K562 (cell line): ENCODE measurements around the gene ARHGAP15. TPM values are rescaled to one million over a fixed set of nuclear protein-coding genes. Genes with fewer than 3 reads are reported as not detected.

Source experiments
- ATAC-seq: fragments of 200-7000 bp; cut with Tn5 transposase; 3 replicates; pipeline ENCODE4 v1.9.1; 2020; ENCODE audit warnings: moderate library complexity
- BruUV-seq: library from RNA; stranded (reverse); fragments of 400-500 nt; replicated peaks from 2 replicates; lab custom pipeline; 2021; lab: Mats Ljungman, UMichigan
- CTCF ChIA-PET: fragments of 300-600 bp; formaldehyde crosslinking; extraction: SDS; loops from one replicate; lab custom pipeline; 2021; ENCODE audit warnings: low intra/inter-chr PET ratio; lab: Yijun Ruan, JAX
- POLR2A ChIA-PET: fragments of 300-600, 350-650 bp; sonication (Branson Sonifier 250); formaldehyde crosslinking; extraction: SDS; loops from one replicate; lab custom pipeline; 2021; ENCODE audit warnings: antibody characterized with exemption, inconsistent platforms; lab: Yijun Ruan, JAX
- DNase-seq, 4 experiments: peaks; one replicate each; pipeline versions ENCODE4 v3.0.0 to v3.0.0-alpha.2; 2011 to 2018; ENCODE audit warnings: low spot score in 3 of 4, mixed read lengths in 3 of 4; ENCODE audit errors: extremely low read depth in 1 of 4
- FAIRE-seq: peaks from 2 replicates; lab custom pipeline; 2011; peaks lifted over from hg19 to GRCh38; lab: Jason Lieb, UNC
- H2AFZ ChIP-seq: 2 replicates; pipeline ENCODE4 v1.6.0; 2011; ENCODE audit warnings: low read depth, low read length, control low read depth, inconsistent platforms
- H3K27ac ChIP-seq: fragments of 200-600 bp; 3 replicates; pipeline ENCODE4 v1.8.0; 2011; ENCODE audit warnings: low read depth, mild to moderate bottlenecking, control low read depth, inconsistent platforms, low read length, moderate library complexity, mixed read lengths; ENCODE audit errors: extremely low read depth
- H3K27me3 ChIP-seq, 2 experiments: fragments of 300-600 bp in 1 of 2; 2 replicates in 1 of 2; 3 replicates in 1 of 2; pipeline versions ENCODE4 v1.6.0 to v1.8.0; 2011; ENCODE audit warnings: inconsistent platforms in 2 of 2, low read length in 2 of 2, mild to moderate bottlenecking in 1 of 2, mixed read lengths in 1 of 2, moderate library complexity in 1 of 2; ENCODE audit not compliant: control insufficient read depth in 2 of 2, insufficient read depth in 2 of 2
- H3K36me3 ChIP-seq: fragments of 300-600 bp; 3 replicates; pipeline ENCODE4 v1.8.0; 2011; ENCODE audit warnings: mild to moderate bottlenecking, low read length, inconsistent platforms; ENCODE audit not compliant: control insufficient read depth, insufficient read depth
- H3K4me1 ChIP-seq, 2 experiments: fragments of 200-600 bp in 1 of 2; replicated peaks in 1 of 2; 2 replicates in 1 of 2; 3 replicates in 1 of 2; pipeline versions ENCODE4 v1.5.1 to v1.8.0; 2011; ENCODE audit warnings: inconsistent platforms in 2 of 2, low read length in 2 of 2, mild to moderate bottlenecking in 1 of 2, mixed read lengths in 1 of 2, moderate library complexity in 1 of 2; ENCODE audit not compliant: control insufficient read depth in 2 of 2, insufficient read depth in 2 of 2
- H3K4me2 ChIP-seq: 2 replicates; pipeline ENCODE4 v1.6.1; 2011; ENCODE audit warnings: low read length, control low read depth, inconsistent platforms, mixed read lengths; ENCODE audit not compliant: insufficient read depth
- H3K4me3 ChIP-seq: fragments of 200-600 bp; sonication (generic), shearing (Covaris generic); 2 replicates; pipeline ENCODE4 v1.5.1; 2016; ENCODE audit warnings: control low read depth, inconsistent platforms
- H3K79me2 ChIP-seq: fragments of 200-600 bp; 3 replicates; pipeline ENCODE4 v1.8.0; 2011; ENCODE audit warnings: low read length, inconsistent platforms; ENCODE audit not compliant: control insufficient read depth, insufficient read depth
- H3K9ac ChIP-seq, 2 experiments: 2 replicates each; pipeline versions ENCODE4 v1.6.0 to v1.6.1; 2011; ENCODE audit warnings: low read depth in 2 of 2, low read length in 2 of 2, control low read depth in 1 of 2, inconsistent platforms in 1 of 2, mild to moderate bottlenecking in 1 of 2, mixed read lengths in 1 of 2; ENCODE audit not compliant: insufficient read depth in 1 of 2
- H3K9me1 ChIP-seq: one replicate; pipeline ENCODE4 v1.6.0; 2011; ENCODE audit warnings: inconsistent platforms, mild to moderate bottlenecking, low read length, moderate library complexity; ENCODE audit not compliant: control insufficient read depth, insufficient read depth
- H3K9me3 ChIP-seq: replicated peaks from 2 replicates; pipeline ENCODE4 v1.5.1; 2011; ENCODE audit warnings: low read depth, low read length, inconsistent platforms; ENCODE audit not compliant: control insufficient read depth, insufficient read depth
- H4K20me1 ChIP-seq: replicated peaks from 2 replicates; pipeline ENCODE4 v1.6.1; 2011; ENCODE audit warnings: low read length, inconsistent platforms, mixed read lengths; ENCODE audit not compliant: control insufficient read depth, insufficient read depth
- C11orf30 ChIP-seq: fragments of 450-650 bp; IDR thresholded peaks from 2 replicates; pipeline ENCODE4 v1.6.1; 2016; ENCODE audit warnings: low read depth, mild to moderate bottlenecking
- COPS2 ChIP-seq: fragments of 450-650 bp; conservative IDR thresholded peaks from 2 replicates; pipeline ENCODE4 v1.6.1; 2016; ENCODE audit warnings: mild to moderate bottlenecking, moderate library complexity
- HEY1 ChIP-seq: fragments of 250-450 bp; sonication (Bioruptor Pico); IDR thresholded peaks from 2 replicates; pipeline ENCODE4 v1.5.0; 2020; ENCODE audit warnings: mild to moderate bottlenecking, moderate library complexity, borderline replicate concordance
- LCOR ChIP-seq: sonication (generic); formaldehyde crosslinking; IDR thresholded peaks from 2 replicates; pipeline ENCODE4 v1.8.0; 2022; ENCODE audit warnings: mild to moderate bottlenecking, missing genetic modification reagents
- MAFF ChIP-seq: IDR thresholded peaks from 2 replicates; pipeline ENCODE4 v1.6.1; 2012; ENCODE audit warnings: low read length, improper control_type of control experiment
- MAFG ChIP-seq: fragments of 450-650 bp; conservative IDR thresholded peaks from 2 replicates; pipeline ENCODE4 v1.6.1; 2016; ENCODE audit warnings: missing genetic modification characterization, missing compliant biosample characterization
- MAFK ChIP-seq: IDR thresholded peaks from 2 replicates; pipeline ENCODE4 v1.6.1; 2011; ENCODE audit warnings: low read length, improper control_type of control experiment
- MCM2 ChIP-seq: fragments of 450-650 bp; IDR thresholded peaks from 2 replicates; pipeline ENCODE4 v1.6.1; 2017; ENCODE audit warnings: low read depth, mild to moderate bottlenecking
- RBBP5 ChIP-seq: fragments of 200-600 bp; sonication (generic); IDR thresholded peaks from 2 replicates; pipeline ENCODE4 v1.6.1; 2012; ENCODE audit warnings: borderline replicate concordance, mild to moderate bottlenecking, low read length, control low read depth, inconsistent platforms; ENCODE audit not compliant: insufficient read depth, poor library complexity, severe bottlenecking
- ZKSCAN3 ChIP-seq: fragments of 250-450 bp; sonication (Bioruptor Pico); IDR thresholded peaks from 2 replicates; pipeline ENCODE4 v1.4.0; 2020
- ZNF12 ChIP-seq: sonication (generic); formaldehyde crosslinking; IDR thresholded peaks from 2 replicates; pipeline ENCODE4 v1.4.0; 2020; ENCODE audit warnings: mild to moderate bottlenecking, missing genetic modification reagents
- ZNF316 ChIP-seq: fragments of 450-650 bp; IDR thresholded peaks from 2 replicates; pipeline ENCODE4 v1.6.1; 2016
- WGBS: fragments of 100-300 bp; shearing (Covaris generic); methylation state at CpG from one replicate; pipeline ENCODE4 v1.1.6; 2016; ENCODE audit warnings: low coverage, mixed read lengths; ENCODE audit not compliant: insufficient coverage; ENCODE audit errors: missing lambda C conversion rate; 5-methylcytosine and 5-hydroxymethylcytosine counted together
- in situ Hi-C: fragments of 300-500 bp; cut with MboI; formaldehyde crosslinking; loops from 4 replicates; pipeline ENCODE4 v1.15.0; 2018; ENCODE audit warnings: inconsistent platforms, mixed read lengths
- intact Hi-C: fragments of 100-400 bp; cut with micrococcal nuclease; formaldehyde crosslinking; loops from 2 replicates; pipeline ENCODE4 v1.14.2; 2022
- polyA plus RNA-seq, 8 experiments: library from polyadenylated mRNA; depleted of rRNA in 4 of 8; stranded (reverse) in 5 of 8; unstranded in 3 of 8; fragments of >200 nt; fragmentation: Nextera tagmentation in 2 of 8; fragmentation: Illumina TruSeq in 1 of 8; extraction: Ambion mirVana in 2 of 8; extraction: Trizol in 1 of 8; gene quantifications; 2 replicates each; pipeline versions ENCODE4 v1.2.1 to v1.2.3, GENCODE V29; 2011 to 2014; ENCODE audit warnings: inconsistent platforms in 1 of 8, missing spikeins in 1 of 8
- total RNA-seq, 7 experiments: library from RNA; depleted of rRNA in 6 of 7; stranded (reverse); fragments of >200 nt in 6 of 7; fragmentation: Illumina TruSeq in 2 of 7; extraction: Trizol in 2 of 7; gene quantifications; 2 replicates each; pipeline versions ENCODE4 v1.2.1 to v1.2.3, GENCODE V29; 2011 to 2021; ENCODE audit warnings: low replicate concordance in 1 of 7
- TF ChIP-seq, protein P1 (sequence below): fragments of 250-450 bp; sonication (Bioruptor Pico); IDR thresholded peaks from 2 replicates; pipeline ENCODE4 v1.6.1; 2021; ENCODE audit warnings: mild to moderate bottlenecking
- TF ChIP-seq, protein P2 (sequence below): fragments of 450-650 bp; IDR thresholded peaks from 2 replicates; pipeline ENCODE4 v1.7.1; 2018; ENCODE audit warnings: mild to moderate bottlenecking, low read depth; ENCODE audit not compliant: partially characterized antibody

Gene ARHGAP15
- total and polyA plus RNA-seq, 9 of the 15 experiments (the other 6 are each of a cell fraction or from before 2014, with no cell fraction given), result 1.5 to 17.9 (median 7.9) TPM

DNA sequence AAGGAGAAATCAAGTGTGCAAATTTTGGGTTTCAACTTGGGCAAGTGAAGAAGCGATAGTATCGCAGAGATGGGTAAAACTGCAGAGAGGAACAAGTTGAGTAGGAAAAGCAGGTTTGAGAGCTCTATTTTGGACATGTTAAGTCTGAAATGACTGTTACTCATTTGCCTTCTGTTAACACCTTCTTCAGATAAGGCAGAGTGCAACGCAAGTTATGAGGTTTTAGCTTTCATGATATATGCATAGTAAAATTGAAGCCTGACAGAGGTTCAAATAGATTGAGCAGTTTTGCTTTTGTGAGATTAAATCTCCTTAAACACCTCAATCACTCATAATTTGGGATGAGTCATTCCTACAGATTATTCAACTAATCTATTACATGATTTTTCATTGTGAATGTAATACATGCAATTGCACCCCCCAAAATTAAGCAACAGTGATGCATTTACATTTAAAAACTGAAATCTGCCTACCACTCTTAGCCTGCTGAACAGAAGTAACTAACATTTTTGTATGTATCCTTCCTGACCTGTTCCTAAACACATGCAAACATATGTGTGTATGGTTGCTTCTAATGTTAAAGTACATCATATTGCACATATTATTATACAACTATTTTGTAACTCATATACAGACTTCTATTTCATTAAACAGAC is 575.4 kb downstream of the ARHGAP15 start (continued):
- TF ChIP-seq HEY1 (CRISPR knock-in tag) (no peak), LCOR (CRISPR knock-in tag) (no peak), ZNF12 (CRISPR knock-in tag) (no peak), ZKSCAN3 (CRISPR knock-in tag) (no peak)
- TF ChIP-seq, protein P1, sequence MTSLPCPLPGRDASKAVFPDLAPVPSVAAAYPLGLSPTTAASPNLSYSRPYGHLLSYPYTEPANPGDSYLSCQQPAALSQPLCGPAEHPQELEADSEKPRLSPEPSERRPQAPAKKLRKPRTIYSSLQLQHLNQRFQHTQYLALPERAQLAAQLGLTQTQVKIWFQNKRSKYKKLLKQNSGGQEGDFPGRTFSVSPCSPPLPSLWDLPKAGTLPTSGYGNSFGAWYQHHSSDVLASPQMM (CRISPR knock-in tag), result no peak

DNA sequence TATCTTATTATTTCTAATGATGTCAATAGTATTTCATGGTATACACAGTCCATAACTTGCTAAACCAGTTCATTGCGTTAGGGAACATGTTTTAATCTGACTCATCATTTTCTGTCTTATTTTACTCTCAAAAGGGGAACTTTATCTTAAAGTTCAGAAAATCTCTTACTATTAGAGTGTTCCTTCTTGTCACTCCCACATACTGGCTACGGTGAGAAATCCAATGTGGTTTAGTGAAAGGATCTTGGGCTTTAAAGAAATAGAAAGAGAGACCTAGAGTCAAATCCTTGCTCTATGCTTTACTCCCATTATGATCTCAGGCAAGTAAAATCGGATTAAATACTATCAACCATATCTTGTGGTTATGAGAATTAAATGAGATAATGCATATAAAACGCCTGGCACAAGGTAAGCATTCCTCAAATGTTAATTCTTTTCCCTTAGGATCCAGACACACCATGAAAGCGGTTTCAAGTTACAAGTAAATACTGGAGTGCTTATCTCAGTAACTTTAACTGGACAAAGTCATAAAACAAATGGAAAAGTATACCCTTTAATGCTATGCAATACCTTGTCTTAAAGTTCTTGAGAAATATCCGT is 576.0 kb downstream of the ARHGAP15 start:
- ATAC-seq, result no peak
- peaks cover 0 to 19% of the 10 kb centered on the region in 2 experiments; a peak in 3 of 5 replicates for H3K4me1 ChIP-seq
- in situ Hi-C loops, result no loop called here
- no peaks in the 10 kb centered on the region for H3K36me3 ChIP-seq
- WGBS, result 14% methylated on average over 6 of the region's 6 CpGs
- no peaks in the 10 kb centered on the region for H4K20me1 ChIP-seq
- ChIA-PET POLR2A (no interaction called here), CTCF (no interaction called here)
- no peaks in the 10 kb centered on the region for H3K27me3 ChIP-seq
- no peak for TF ChIP-seq COPS2
- peak; percentile 84 for TF ChIP-seq ZNF316
- TF ChIP-seq MAFG (tag), result peak; percentile 56; the same call in 1 of the 2 replicates
- TF ChIP-seq, protein P2, sequence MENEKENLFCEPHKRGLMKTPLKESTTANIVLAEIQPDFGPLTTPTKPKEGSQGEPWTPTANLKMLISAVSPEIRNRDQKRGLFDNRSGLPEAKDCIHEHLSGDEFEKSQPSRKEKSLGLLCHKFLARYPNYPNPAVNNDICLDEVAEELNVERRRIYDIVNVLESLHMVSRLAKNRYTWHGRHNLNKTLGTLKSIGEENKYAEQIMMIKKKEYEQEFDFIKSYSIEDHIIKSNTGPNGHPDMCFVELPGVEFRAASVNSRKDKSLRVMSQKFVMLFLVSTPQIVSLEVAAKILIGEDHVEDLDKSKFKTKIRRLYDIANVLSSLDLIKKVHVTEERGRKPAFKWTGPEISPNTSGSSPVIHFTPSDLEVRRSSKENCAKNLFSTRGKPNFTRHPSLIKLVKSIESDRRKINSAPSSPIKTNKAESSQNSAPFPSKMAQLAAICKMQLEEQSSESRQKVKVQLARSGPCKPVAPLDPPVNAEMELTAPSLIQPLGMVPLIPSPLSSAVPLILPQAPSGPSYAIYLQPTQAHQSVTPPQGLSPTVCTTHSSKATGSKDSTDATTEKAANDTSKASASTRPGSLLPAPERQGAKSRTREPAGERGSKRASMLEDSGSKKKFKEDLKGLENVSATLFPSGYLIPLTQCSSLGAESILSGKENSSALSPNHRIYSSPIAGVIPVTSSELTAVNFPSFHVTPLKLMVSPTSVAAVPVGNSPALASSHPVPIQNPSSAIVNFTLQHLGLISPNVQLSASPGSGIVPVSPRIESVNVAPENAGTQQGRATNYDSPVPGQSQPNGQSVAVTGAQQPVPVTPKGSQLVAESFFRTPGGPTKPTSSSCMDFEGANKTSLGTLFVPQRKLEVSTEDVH, result no peak
- TF ChIP-seq MAFK, result peak; percentile 75
- TF ChIP-seq C11orf30, result peak; percentile 88
- TF ChIP-seq MAFF, result peak; percentile 82
- TF ChIP-seq RBBP5, result no peak
- TF ChIP-seq MCM2, result no peak
- no peaks in the 10 kb centered on the region for H3K79me2 ChIP-seq
- BruUV-seq, result no TSS peak
- FAIRE-seq, result no peak
- no peaks in the 10 kb centered on the region for H3K9me1 ChIP-seq
- no peak overlapping the region for H3K4me2 ChIP-seq
- intact Hi-C loops, result no loop called here
- no peak overlapping the region for H3K27ac ChIP-seq
- no peak for DNase-seq
- no peak overlapping the region for H3K9ac ChIP-seq
- H3K9me3 ChIP-seq, result no peaks in the 10 kb centered on the region
- no peak overlapping the region for H3K4me3 ChIP-seq
- H2AFZ ChIP-seq, result no peak overlapping the region
